HG03135 (cell line): Measurements from ENCODE around the gene ATP10B.

Experiments used
- ATAC-seq: cut with Tn5 transposase; IDR thresholded peaks from one replicate; pipeline ENCODE4 v1.9.1; 2021; ENCODE audit warnings: mild to moderate bottlenecking, moderate library complexity; ENCODE audit not compliant: unreplicated experiment

The ATP10B gene

DNA sequence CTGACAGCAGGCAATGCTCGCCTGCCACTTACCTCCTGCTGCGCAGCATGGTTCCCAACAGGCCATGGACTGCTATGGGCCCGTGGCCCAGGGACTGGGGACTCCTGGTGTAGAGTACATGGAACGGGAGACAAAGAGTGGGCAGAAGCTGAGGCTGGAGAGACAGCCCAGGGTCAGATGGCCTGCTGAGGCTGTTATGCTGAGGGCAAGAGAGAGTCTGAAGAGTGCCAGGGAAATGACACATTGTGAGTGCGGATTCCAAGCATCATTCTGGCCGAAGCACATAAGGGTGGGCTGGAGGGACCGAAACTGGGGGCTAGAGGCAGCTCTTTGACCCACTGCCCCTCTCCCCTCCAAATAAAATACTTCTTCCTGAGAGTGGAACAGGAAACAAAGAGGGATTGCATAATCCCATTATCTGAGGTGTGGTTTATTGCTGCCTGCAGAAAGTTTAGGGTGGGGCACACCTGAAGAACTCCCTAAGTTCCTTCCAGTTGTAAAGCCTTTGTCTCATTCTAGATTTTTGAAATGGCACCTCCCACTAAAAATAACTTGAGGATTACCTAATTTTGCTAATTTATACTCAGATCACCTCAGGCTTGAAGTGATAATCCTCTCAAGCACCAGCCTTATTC lies 158.1 kb downstream of the ATP10B start:
- no peak for ATAC-seq

DNA sequence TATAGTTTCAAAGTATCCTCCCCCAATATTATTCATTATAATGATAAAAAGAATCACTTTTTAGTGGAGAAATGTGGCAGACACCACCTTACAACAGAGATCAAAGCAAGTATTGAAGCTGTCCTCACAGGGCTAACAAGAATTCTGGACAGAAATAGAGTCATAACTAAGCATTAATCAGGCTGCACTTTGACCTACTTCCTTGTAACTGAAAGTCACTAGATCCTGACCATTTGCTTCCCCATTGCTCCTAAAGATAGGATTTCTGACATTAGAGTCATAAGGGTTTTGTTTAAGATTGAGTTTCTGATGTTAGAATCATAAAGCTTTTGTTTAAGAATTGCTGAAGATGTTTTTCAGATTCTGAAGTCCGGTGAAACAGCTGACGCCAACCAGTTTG lies 159.7 kb downstream of the ATP10B start:
- no peak for ATAC-seq

DNA sequence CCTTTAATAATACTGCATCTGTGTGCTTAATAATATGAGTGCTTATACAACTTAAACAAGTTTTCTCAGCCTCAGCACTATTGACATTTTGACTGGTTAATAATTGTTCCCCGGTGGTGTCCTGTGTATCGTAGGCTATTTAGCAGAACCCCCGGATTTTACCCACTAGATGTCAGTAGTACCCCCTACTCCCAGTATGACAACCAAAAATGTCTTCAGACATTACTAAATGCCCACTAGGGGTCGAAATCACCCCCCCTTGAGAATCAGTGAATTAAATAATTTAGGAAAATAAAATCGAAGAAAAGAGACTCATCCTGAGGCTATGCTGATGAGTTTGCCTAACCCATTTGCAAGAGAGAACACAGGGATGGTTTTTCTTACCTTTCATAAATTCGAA lies 166.3 kb downstream of the ATP10B start:
- ATAC-seq: peak; percentile 93

DNA sequence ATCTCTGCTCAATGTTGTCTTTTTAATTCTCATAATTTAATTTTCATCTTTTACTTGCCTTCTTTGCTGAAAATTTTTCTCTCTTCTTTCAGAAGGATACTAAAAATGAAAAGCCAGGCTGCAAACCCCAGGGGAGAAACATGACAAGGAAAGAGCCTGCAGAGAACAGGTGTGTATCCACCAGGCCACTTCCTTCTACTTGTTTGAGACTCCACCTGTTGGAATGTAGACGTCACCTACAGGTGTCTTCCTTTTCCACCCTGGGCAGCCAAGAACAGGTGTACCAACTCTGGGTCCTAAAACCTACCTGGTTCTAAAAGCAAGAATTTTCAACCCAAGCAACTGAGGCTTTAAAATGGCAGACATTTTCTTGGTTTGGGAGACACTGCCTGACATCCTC lies 166.8 kb downstream of the ATP10B start:
- ATAC-seq: no peak

DNA sequence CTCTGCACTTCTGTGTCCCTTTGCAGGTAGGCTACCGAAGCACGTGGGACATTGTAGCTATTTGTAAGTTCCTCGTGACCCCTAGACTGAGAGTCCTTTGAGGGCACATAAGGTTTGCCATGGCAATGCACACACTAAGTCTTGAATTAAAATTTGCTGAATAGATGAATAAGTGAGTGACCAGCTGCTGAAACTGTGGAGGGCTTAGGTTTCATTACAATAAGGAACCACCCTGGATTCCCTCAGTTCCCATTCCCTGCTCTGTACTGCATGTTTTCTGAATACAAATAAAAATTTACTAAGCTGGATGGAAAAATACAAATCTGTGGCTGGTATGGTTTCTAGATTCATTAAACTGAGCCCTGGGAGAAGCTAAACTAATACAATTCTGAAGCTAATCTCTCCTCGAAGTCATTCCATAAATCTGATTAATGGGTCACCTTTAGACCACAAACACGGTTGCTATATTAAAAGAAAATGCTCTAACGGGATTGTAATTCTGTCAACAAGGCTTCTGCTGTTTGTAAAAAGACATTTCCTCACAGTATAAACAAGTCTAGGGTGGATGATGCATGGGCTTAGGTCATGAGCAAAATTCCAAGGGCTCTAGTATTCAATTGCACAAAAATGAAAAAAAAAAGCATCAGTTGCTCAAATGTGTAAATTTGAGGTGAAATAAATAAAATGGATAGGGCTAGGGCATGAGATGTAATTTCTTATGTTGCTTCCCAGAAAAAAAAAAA lies 172.3 kb downstream of the ATP10B start:
- no peak for ATAC-seq

DNA sequence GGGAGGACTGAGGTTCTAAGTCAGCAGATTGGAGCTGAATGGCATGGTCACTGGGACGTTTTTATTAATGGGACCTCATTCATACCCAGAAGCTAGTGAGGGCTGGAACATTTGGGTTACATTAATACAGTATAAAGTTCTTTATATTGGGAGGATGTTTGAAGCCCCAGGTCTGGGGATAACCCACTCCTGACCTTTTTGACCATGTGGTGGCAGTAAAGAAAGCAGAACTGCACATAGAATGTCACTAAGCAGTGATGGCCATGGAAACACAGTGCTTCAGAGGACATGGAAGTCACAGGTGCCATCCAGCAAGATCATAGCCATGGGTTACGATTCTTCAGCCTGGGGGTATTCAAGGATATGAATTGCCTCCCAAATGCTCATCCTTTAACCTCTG lies 176.0 kb downstream of the ATP10B start:
- no peak for ATAC-seq

DNA sequence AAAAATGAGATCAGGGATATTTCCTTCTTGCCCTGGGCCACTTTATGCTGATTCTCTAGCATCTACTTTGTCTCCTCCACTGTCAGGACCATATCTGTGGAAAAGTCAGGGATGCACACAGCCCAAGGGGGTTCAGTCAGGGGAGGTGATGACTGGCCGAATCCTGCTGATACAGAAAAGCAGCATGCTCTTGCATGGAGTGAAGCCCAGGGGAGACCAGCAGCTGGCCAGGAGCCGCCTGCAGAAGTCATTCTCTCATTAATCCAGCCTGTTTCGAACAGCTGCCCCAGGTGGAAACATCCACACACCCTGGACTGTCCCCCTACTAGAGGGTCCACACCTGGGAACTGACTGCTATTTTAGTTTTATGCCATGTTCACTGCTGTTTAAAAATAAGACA lies 177.1 kb downstream of the ATP10B start:
- ATAC-seq: no peak

DNA sequence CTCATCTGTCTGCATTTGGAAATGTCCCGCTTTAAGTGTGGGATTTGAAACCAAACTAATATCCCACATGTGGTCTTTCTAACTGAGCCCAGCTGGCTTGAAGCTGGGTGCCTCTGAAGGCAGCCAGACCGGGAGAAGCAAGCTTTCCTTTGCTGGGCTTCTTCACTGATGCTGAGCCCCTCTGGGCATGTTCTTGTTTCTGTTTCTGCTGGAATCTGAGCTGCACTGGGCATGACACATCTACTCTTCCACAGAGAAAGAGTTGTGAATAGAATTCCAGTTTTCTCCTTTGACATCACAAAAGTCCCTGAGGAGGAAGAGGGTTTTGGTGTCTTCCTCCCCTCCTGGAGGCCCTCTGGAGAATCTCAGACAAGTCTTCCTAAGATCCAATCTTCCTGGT lies 179.5 kb downstream of the ATP10B start:
- ATAC-seq: no peak

DNA sequence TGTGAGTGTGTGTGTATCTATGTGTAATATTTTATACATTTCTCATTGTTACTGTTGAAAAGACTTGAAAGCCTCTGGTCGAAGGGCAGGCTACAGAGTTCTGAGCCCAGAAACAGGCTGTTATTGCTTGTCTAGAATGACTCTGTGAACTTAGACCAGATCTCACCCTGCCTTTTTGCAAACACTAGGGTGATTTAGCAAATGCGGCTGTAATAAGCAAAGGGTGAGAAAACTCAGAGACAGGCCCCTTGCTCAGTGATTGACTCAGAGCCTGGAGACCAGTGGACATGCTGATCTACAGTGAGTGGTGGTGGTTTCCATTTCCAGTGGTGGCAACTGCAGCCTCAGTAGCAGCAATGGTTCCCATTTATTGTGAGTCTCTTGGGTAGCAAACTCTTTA lies 183.7 kb downstream of the ATP10B start:
- ATAC-seq: no peak

DNA sequence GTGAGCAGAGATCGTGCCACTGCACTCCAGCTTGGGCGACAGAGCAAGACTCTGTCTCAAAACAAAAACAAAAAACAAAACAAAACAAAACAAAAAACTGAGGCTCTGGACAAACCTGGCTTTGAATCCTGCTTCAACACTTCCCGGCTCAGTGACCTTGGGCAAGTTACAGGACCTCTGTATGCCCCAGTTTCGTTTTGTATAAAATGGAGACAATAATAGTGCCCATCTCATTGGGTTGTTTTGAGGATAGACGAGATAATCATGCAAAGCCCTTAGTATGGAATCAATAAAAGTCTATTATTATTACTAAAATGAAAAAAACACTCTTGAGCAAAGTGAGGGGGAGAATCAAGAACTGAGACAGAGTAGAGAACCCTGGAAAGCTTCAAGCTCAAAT lies 184.9 kb downstream of the ATP10B start:
- no peak for ATAC-seq

DNA sequence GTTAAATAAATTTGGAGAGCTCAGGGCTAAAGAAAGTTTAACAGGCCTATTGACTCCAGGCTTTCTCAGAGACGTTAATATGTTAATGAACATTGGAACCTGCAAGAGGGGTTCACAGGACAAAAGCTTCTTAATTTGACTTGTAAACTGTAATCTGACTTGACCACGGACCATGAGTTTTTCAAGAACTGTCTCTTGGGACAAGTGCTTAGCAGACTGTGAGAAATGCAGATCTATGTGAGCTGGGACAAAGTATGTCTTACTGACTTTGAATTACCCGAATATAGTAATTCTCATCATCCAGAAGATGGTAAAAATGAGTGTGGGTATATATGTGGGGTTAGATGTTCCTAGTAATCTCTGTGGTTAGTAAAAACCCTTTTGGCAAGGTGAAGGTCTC lies 186.6 kb downstream of the ATP10B start:
- ATAC-seq: no peak

DNA sequence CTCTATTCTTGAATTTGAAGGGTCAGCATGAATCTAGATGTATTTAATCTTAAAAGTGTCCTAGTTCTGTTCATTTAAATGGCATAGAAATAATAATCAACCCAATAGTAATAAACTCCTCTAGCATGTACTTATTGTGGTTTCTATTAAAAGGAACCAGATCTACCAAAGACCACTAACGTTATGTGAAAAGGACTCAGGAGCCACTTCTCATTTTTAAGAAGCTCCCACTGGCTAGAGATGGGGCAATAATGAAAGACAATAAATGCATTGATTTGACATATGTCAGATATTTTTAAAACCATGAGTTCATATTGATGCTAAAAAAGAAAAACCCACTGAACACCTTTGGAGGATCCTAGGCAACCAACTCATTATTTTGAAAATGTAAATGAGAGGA lies 191.9 kb downstream of the ATP10B start:
- no peak for ATAC-seq

DNA sequence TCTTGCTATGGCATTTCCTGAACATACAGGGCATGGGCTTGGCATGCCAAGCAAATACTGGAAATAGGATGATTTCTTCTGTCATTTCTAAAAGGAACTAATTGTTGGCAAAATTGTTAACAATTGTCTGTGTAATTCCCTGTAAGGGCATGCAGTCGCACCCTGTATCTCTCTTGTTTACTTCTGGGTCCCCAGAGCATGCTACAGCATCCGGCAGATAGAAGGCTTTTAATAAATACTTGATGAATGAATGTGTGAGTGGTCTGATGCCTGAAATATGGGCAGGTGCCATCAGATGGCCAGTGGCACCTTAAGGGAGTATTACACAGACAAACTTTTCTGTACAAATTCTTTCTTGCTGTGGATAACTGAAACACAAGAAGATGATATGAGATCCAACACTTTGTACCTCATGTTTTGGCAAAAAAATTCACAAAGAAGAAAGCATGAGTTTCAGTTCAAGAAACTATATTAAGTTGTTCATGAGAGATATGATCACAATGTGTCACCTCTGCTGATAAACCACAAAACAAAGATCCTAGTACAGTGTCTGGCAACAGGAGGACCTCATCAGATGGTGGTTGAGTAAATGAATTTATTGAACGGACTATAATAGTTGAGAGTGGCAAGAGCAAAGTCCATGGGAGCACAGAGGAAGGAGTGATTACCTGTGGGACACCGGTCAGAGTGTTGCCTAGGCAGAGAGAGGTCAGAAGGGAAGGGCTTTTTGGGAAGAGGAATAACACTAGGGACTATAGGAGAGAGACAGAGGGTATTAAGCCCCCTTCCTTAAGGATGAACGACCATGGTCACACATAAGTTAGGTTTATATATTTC lies 194.2 kb downstream of the ATP10B start:
- ATAC-seq: no peak

DNA sequence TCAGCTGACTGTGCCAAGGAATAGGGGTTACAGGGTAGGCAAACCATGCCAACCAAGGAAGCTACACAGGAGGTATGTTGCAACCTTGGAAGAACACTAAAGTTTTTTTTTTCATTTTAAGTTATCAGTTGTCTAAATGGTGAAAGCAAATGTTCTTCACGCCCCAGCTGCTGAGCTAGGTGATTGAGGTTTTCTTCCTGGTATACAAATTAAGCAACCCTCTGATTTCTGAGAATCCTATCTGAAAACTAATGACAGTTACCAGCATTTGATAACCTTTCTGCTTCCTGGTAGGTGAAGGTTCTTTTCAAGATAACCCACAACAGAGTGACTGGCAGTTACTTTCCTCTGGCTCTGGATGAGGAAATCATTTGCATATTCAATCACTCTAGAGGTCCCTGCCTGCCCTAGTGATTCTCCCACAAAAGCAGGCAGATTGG lies 194.9 kb downstream of the ATP10B start:
- ATAC-seq: no peak

DNA sequence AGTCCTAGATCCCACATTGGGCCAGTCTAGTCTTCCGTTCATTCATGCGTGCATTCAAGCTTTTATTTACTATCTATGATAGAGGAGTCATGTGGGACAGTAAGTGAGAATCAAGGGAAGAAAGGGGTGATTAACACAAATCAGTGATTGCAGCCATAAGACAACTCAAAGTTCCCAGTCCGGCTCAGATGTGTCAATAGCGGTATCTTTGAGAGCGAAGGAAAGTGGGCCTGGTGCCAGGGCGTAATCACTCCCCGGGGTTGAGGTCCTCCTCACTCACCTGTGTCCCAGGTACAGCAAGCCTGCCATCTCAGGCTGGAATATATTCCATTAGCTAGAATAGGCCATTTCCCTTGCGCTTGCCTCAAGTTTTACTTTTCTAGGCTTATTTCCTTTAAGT lies 196.3 kb downstream of the ATP10B start:
- no peak for ATAC-seq

DNA sequence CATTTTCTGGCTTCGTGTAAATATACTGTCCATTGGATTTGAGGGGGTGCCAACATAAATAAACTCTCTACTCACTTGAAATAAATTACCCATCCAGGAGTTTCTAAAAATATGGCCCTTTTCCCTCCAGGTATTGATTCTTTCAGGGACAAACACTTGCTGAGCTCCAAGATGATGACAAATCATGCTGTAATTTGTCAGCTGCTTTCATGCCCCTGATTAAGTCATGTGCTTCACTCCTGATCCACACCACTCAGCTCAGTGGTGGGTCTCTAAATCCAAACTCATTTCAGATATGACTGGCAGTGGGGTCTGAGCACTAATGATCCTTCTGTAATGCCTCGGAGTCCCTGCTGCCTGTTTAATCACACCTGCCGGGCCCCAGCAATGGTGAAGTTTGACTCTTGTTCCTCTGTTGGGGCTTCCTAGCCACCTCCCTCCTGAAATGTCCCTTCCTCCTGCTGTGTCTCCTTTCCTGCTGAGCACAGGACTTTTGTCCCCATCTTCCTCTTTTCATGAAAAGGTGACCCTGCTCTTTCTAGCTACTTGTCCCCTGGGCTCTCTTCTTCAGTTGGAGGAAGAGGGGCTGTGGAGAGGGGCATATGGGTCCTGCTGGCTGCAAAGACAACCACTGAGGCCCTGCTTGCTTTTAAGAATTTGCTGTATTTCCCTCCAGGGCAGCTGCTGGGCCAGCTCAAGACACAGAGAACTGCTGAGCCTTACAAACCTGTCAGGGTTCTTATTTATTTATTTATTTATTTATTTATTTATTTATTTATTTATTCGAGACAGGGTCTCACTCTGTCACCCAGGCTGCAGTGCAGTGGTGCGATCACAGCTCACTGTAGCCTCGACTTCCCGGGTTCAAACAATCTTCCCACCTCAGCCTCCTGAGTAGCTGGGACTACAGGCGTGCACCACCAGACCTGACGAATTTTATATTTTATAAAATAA lies 200.0 kb downstream of the ATP10B start:
- ATAC-seq: no peak

DNA sequence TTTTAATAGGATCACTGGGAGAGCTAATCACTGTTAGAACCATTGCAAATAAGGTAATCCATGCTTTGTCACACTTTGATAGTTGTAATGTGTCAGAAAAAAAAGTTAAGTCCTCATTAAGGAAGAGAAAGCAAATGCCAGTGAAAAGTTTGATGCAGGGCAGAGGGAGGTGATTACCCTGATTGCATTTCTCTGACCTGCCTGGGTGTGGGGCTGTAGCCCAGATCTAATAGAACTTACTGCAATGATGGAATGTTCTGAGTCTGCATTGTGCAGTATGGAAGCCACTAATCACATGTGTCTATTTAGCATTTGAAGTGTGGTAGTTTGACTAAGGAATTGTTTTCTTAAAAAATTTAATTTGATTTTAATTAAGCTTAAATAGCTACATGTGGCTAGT lies 202.7 kb downstream of the ATP10B start:
- ATAC-seq: peak; percentile 73

DNA sequence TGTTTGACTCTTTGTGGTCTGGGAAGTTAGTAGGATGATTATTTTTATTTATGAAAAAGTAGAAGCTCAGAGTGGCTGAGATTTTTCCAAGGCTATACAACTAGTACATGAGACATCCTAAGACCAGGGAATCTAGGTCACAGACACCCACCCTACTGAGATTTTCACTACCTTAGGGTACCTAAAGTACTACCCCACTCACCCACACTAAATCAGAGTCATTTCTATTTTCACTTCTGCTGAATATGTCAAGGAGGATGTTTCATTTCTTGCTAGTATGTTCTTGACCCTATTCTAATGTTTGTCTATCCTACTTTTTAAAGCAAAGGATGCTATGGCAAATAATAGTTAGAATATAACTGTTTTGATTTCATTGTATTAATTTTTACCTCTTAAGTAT lies 206.0 kb downstream of the ATP10B start:
- no peak for ATAC-seq

DNA sequence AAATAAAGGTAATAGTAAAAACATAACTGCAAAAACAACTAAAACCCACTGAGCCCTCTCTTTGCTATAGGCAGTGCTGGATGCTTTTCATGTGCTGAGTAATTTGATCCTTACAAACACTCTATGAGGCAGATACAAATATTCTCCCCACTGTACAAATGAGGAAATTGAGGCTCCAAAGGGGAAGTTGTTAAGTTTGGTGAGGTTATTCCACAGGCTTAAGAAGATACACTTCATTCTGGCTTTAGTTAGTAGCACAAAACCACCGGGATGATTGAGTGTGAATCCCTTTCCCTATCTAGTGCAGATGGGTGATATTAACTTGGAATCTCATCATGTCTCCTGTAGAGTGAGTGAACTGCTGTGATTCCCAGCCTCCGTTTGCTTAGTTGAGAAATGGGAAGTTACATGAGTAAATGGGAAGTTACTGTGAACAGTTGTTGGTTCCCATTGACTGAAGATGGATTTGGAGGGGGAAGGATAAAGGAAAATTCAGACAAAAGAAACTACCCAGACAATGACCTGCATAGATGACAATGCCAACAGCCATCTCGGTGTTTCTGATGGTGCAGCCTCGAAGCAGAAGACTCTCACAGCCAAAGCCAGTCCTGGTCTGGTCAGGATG lies 208.3 kb downstream of the ATP10B start:
- no peak for ATAC-seq

DNA sequence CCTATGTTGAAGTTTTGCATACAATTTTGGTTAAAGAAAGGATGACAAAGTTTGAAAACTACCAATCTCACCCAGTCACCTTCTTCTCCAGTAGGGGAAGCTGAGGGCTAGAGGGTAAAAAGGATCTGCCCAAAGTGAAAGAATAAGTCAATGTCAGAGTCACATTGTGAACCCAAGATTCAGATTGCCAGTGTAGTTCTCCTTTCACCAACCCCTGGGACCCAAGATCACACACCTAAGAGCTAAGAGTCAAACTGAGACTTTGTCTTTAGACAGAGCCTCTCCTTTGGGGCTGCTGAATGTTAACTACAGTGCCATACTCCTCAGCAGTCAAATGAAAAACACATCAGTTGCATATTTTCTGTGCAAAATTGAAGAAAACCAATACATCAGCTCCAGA lies 210.6 kb downstream of the ATP10B start:
- no peak for ATAC-seq
